Adrenal gland (tissue), 12 donors: ENCODE measurements around the gene CUTA. TPM values are rescaled to one million over a fixed set of nuclear protein-coding genes. Genes with fewer than 3 reads are reported as not detected.
"Not testable (repeated sequence)": the region's sequence is repeated elsewhere in the genome, so short reads cannot be mapped to it uniquely, and the experiment has no call there.

Source experiments
- DNase-seq, 7 donors: peaks; one replicate each; pipeline ENCODE4 v3.0.0-alpha.2; 2019 to 2020
- H3K27ac ChIP-seq, 5 donors: fragments of 200-600 bp; sonication (generic) in 4 of 5; 1 replicate in 3 of 5; 2 replicates in 2 of 5; pipeline versions ENCODE4 v1.5.1 to v1.8.0; 2016 to 2020; ENCODE audit warnings: mild to moderate bottlenecking in 1 of 5
- H3K27me3 ChIP-seq: fragments of 200-600 bp; 2 replicates; pipeline ENCODE4 v1.8.0; 2021
- H3K36me3 ChIP-seq, 2 donors: fragments of 200-600 bp; replicated peaks in 1 of 2; 1 replicate in 1 of 2; 2 replicates in 1 of 2; pipeline versions ENCODE4 v1.5.1 to v1.8.0; 2018 to 2022
- H3K4me1 ChIP-seq, 2 donors: fragments of 200-600 bp; replicated peaks in 1 of 2; 1 replicate in 1 of 2; 2 replicates in 1 of 2; pipeline versions ENCODE4 v1.5.1 to v1.8.0; 2018 to 2021
- H3K4me3 ChIP-seq, 4 donors: fragments of 200-600 bp; sonication (generic) in 3 of 4; one replicate each; pipeline ENCODE4 v1.5.1; 2016 to 2018
- H3K9me3 ChIP-seq, 3 donors: fragments of 200-600 bp; sonication (generic) in 1 of 3; replicated peaks in 1 of 3; 1 replicate in 2 of 3; 2 replicates in 1 of 3; pipeline versions ENCODE4 v1.5.1 to v1.8.0; 2016 to 2021
- POLR2A ChIP-seq, 2 donors: fragments of 450-650 bp; IDR thresholded peaks; one replicate each; pipeline ENCODE4 v1.6.1; 2017; ENCODE audit warnings: antibody characterized with exemption in 2 of 2, mild to moderate bottlenecking in 2 of 2, moderate library complexity in 1 of 2
- WGBS, 4 donors: extraction: QIAGEN DNeasy Blood & Tissue Kit in 2 of 4; methylation state at CpG; one replicate each; pipeline versions ENCODE4 v1.1.5 to v1.1.7; 2013 to 2017; 5-methylcytosine and 5-hydroxymethylcytosine counted together
- intact Hi-C, 2 donors: fragments of 100-400 bp; cut with DNase I; formaldehyde crosslinking; loops; one replicate each; pipeline versions ENCODE4 v1.14.1 to v1.15.0; 2022 to 2023
- polyA plus RNA-seq, 3 donors: library from polyadenylated mRNA; stranded (reverse); fragments of 200-250 nt in 2 of 3; fragments of 350-450 nt in 1 of 3; fragmentation: Illumina TruSeq in 1 of 3; extraction: RNeasy Lipid Tissue Mini Kit (QIAGEN cat#74804) in 1 of 3; gene quantifications; one replicate each; pipeline ENCODE4 v1.2.3, GENCODE V29; 2013 to 2014
- total RNA-seq, 9 donors: library from RNA; depleted of rRNA in 4 of 9; stranded (reverse); fragments of >200 nt in 4 of 9; fragments of 120-200 nt in 1 of 9; fragmentation: NEBNext Ultra II Directional in 1 of 9; extraction: Animal tissue kit (Norgen Biotek cat#: 25700) in 1 of 9; gene quantifications; one replicate each; pipeline versions ENCODE4 v1.1.0 to v1.2.4, GENCODE V29; 2013 to 2023
- TF ChIP-seq, protein P1 (sequence below), 6 experiments: fragments of 450-650 bp in 4 of 6; fragments of 200-600 bp in 2 of 6; sonication (generic) in 1 of 6; IDR thresholded peaks; 1 replicate in 5 of 6; 2 replicates in 1 of 6; pipeline versions ENCODE4 v1.5.1 to v1.8.0; 2016 to 2021; ENCODE audit warnings: antibody characterized with exemption in 6 of 6, mild to moderate bottlenecking in 2 of 6, moderate library complexity in 1 of 6
- donor health status: healthy with polysubstance abuse.
- donor health status: Bipolar disorder and iron deficiency.
- donor health status: DM: yes; HTN: yes; CAD: no.
- donor health status: DM: no; HTN: no; CAD: no.
- donor health status: DM: no; HTN: no; CAD: no.
- donor health status: DM: yes; HTN: yes; CAD: no.

The CUTA gene
- total and polyA plus RNA-seq, 12 donors, result 202 to 437 (median 295) TPM

DNA sequence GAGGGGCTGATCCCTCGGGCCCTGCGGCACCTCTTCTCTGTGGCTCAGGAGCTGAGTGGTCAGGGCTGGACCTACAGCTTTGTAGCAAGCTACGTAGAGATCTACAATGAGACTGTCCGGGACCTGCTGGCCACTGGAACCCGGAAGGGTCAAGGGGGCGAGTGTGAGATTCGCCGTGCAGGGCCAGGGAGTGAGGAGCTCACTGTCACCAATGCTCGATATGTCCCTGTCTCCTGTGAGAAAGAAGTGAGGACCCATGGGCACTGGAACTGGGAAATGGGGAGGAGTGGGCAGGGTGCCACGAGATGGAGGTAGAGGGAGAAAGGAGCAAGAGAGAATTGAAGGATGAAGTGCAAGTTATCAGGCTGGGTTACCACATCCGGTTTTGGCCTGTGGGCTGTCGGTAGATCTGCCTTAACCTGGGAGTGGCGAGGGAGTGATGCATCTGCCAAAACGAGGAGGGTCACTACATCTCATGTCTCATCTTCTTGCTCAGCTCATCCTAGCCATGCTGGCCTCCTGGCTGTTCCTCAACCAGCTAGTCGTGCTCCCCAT is 12.4 kb downstream of the CUTA start:
- no peak for DNase-seq
- Histone ChIP-seq H3K27me3 (no peaks in the 10 kb centered on the region), H3K27ac (no peak overlapping the region), H3K4me3 (no peak overlapping the region), H3K9me3 (no peaks in the 10 kb centered on the region), H3K36me3 (no peaks in the 10 kb centered on the region), H3K4me1 (no peaks in the 10 kb centered on the region)
- WGBS, 4 donors, result 92 to 95% (median 94%) methylated on average over 15 of the region's 15 CpGs
- TF ChIP-seq, protein P1, sequence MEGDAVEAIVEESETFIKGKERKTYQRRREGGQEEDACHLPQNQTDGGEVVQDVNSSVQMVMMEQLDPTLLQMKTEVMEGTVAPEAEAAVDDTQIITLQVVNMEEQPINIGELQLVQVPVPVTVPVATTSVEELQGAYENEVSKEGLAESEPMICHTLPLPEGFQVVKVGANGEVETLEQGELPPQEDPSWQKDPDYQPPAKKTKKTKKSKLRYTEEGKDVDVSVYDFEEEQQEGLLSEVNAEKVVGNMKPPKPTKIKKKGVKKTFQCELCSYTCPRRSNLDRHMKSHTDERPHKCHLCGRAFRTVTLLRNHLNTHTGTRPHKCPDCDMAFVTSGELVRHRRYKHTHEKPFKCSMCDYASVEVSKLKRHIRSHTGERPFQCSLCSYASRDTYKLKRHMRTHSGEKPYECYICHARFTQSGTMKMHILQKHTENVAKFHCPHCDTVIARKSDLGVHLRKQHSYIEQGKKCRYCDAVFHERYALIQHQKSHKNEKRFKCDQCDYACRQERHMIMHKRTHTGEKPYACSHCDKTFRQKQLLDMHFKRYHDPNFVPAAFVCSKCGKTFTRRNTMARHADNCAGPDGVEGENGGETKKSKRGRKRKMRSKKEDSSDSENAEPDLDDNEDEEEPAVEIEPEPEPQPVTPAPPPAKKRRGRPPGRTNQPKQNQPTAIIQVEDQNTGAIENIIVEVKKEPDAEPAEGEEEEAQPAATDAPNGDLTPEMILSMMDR (IDR thresholded peaks at IDR 0.05), result no peak
- no peak for TF ChIP-seq POLR2A (IDR thresholded peaks at IDR 0.05)
- intact Hi-C loops, result no loop called here

DNA sequence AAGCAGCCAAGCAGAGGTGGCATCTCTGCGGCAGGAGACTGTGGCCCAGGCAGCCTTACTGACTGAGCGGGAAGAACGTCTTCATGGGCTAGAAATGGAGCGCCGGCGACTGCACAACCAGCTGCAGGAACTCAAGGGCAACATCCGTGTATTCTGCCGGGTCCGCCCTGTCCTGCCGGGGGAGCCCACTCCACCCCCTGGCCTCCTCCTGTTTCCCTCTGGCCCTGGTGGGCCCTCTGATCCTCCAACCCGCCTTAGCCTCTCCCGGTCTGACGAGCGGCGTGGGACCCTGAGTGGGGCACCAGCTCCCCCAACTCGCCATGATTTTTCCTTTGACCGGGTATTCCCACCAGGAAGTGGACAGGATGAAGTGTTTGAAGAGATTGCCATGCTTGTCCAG is 13.0 kb downstream of the CUTA start:
- H3K9me3 ChIP-seq, result no peaks in the 10 kb centered on the region
- no peak overlapping the region for H3K4me3 ChIP-seq
- H3K4me1 ChIP-seq, result no peaks in the 10 kb centered on the region
- 91 to 95% (median 94%) methylated on average over 9 to 17 of the region's 17 CpGs for WGBS, 4 donors
- TF ChIP-seq, protein P1 (IDR thresholded peaks at IDR 0.05), result no peak
- TF ChIP-seq POLR2A (IDR thresholded peaks at IDR 0.05), result no peak
- H3K36me3 ChIP-seq, result no peaks in the 10 kb centered on the region
- DNase-seq, result no peak
- no peak overlapping the region for H3K27ac ChIP-seq
- no peaks in the 10 kb centered on the region for H3K27me3 ChIP-seq
- intact Hi-C loops, result no loop called here

DNA sequence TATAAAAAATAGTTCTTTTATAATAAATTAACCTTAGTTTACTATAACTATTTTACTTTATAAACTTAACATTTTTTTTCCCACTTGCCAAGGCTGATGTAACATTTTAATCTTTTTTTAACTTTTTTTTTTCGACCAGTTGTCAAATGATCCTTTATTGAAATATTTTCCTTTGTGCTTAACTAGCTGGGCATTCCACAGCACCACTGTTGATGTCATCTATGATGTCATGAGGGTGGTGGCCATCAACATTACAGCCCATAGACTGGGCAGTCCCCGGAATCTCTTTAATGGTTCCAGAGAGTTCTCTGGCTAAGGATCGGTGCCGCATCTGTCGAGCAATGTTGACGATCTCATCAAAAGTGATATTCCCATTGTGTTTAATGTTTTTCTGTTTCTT is 18.0 kb downstream of the CUTA start:
- DNase-seq, H3K9me3 ChIP-seq, H3K36me3 ChIP-seq, H3K27me3 ChIP-seq, H3K4me3 ChIP-seq, H3K4me1 ChIP-seq, H3K27ac ChIP-seq, intact Hi-C loops: not testable (repeated sequence)
- WGBS, 4 donors, result 94 to 98% (median 96%) methylated on average over 6 of the region's 6 CpGs

DNA sequence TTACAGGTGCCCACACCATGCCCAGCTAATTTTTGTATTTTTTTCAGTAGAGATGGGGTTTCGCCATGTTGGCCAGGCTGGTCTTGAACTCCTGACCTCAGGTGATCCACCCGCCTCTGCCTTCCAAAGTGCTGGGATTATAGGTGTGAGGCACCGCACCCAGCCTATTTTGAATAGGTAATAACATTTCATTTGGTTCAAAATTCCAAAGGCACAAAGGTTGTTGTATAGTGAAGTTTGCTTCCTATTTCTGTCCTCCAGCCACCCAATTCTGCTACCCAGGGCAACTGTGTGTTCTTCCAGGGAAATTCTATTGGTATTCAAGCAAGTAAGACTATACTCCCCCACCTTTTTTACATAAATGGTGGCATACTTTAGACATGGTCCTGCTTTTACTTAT is 19.3 kb downstream of the CUTA start:
- WGBS, 4 donors, result 86 to 98% (median 95%) methylated on average over 3 of the region's 3 CpGs
- H3K4me1 ChIP-seq, intact Hi-C loops, H3K36me3 ChIP-seq, H3K27ac ChIP-seq, DNase-seq, H3K4me3 ChIP-seq, H3K9me3 ChIP-seq, H3K27me3 ChIP-seq: not testable (repeated sequence)

DNA sequence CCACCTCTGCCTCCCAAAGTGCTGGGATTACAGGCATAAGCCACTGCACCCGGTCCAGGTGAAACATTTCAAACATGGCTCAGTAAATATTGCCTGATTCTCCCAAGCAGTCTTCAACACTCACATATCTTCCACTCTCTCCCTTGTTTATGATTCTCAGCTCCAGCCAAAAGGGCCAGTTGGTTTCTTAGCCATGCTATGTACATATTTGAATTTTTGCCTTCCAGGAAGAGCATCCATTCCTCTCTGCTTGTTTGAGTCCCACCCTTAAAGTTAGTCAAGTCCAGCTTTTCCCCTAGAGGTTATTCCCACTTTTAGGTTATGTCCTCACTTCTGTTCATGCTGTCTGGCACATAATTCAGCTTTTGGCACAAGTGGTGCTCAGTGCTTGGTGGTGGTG is 20.4 kb downstream of the CUTA start:
- H3K27me3 ChIP-seq, result no peaks in the 10 kb centered on the region
- 88 to 100% (median 93%) methylated on average over 1 of the region's 1 CpG for WGBS, 4 donors
- intact Hi-C loops, result no loop called here
- no peak overlapping the region for H3K27ac ChIP-seq
- H3K4me3 ChIP-seq, result no peak overlapping the region
- TF ChIP-seq, protein P1 (IDR thresholded peaks at IDR 0.05), result no peak
- no peak for TF ChIP-seq POLR2A (IDR thresholded peaks at IDR 0.05)
- DNase-seq, result no peak
- H3K36me3 ChIP-seq, result no peaks in the 10 kb centered on the region
- H3K4me1 ChIP-seq, result no peaks in the 10 kb centered on the region
- H3K9me3 ChIP-seq, result no peaks in the 10 kb centered on the region
